Nephron progenitor cell (in vitro differentiated cells): ENCODE data around the gene STX7.
A peak's percentile ranks its signal among the peaks of the same experiment; 100 is the strongest.

Experiments used
- DNase-seq: peaks from one replicate; pipeline ENCODE4 v3.0.0; 2021
- H3K27ac Mint-ChIP-seq: 2 replicates; pipeline ENCODE4 v1.8.0; 2021; ENCODE audit warnings: mild to moderate bottlenecking, moderate library complexity, mixed read lengths
- H3K27me3 Mint-ChIP-seq: 2 replicates; pipeline ENCODE4 v1.8.0; 2021; ENCODE audit warnings: mild to moderate bottlenecking, low read depth, mixed read lengths; ENCODE audit not compliant: poor library complexity
- H3K36me3 Mint-ChIP-seq: 2 replicates; pipeline ENCODE4 v1.8.0; 2021; ENCODE audit warnings: low read depth, mixed read lengths
- H3K4me1 Mint-ChIP-seq: 2 replicates; pipeline ENCODE4 v1.8.0; 2021; ENCODE audit warnings: mixed read lengths
- H3K4me3 Mint-ChIP-seq: 2 replicates; pipeline ENCODE4 v1.8.0; 2021; ENCODE audit warnings: mild to moderate bottlenecking, moderate library complexity, mixed read lengths
- H3K9me3 Mint-ChIP-seq: 2 replicates; pipeline ENCODE4 v1.8.0; 2021; ENCODE audit warnings: mild to moderate bottlenecking, moderate library complexity, mixed read lengths
- TF ChIP-seq, protein P1 (sequence below): fragments of 200-600 bp; sonication (generic); IDR thresholded peaks from 2 replicates; pipeline ENCODE4 v1.5.0; 2021; ENCODE audit warnings: antibody characterized with exemption

Gene STX7

DNA sequence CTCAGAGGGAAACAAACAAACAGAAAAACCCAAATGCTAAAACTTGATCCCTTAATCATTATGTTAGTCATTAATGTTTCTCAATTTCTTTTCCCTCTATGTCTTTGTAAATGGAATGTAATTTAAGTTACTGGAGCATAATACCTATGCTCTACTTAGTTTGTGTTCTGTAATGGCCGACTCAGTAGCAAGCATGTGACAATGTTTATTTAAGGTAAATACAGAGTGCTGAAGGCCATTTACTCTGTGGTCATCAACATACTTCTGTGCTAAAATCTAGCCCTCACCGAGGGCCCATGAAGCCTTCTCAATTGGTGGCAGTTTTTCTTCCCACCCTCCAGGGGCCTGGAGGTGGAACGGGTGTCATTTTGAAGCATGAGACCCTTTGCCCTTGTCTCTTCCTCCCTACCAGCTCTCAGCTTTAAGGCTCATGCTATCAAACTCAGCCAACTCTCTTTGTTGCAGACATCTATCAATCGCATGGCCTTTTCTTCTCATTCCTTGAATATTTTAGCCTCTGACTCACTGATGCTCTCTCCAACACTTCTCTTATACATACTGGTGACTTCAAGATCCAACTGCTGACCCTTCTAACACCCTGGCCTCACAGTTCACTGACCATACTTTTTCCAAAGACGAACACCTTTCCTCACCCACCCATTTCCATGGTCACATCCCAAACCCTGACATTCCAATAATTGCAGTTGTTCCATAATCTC lies 48.2 kb downstream of the STX7 start:
- Mint-ChIP-seq H3K27ac (no peak overlapping the region), H3K27me3 (no peaks in the 10 kb centered on the region), H3K9me3 (no peaks in the 10 kb centered on the region), H3K4me1 (no peaks in the 10 kb centered on the region), H3K36me3 (peaks cover 38% of the 10 kb centered on the region), H3K4me3 (no peak overlapping the region)
- TF ChIP-seq, protein P1, sequence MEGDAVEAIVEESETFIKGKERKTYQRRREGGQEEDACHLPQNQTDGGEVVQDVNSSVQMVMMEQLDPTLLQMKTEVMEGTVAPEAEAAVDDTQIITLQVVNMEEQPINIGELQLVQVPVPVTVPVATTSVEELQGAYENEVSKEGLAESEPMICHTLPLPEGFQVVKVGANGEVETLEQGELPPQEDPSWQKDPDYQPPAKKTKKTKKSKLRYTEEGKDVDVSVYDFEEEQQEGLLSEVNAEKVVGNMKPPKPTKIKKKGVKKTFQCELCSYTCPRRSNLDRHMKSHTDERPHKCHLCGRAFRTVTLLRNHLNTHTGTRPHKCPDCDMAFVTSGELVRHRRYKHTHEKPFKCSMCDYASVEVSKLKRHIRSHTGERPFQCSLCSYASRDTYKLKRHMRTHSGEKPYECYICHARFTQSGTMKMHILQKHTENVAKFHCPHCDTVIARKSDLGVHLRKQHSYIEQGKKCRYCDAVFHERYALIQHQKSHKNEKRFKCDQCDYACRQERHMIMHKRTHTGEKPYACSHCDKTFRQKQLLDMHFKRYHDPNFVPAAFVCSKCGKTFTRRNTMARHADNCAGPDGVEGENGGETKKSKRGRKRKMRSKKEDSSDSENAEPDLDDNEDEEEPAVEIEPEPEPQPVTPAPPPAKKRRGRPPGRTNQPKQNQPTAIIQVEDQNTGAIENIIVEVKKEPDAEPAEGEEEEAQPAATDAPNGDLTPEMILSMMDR: no peak
- no peak for DNase-seq

DNA sequence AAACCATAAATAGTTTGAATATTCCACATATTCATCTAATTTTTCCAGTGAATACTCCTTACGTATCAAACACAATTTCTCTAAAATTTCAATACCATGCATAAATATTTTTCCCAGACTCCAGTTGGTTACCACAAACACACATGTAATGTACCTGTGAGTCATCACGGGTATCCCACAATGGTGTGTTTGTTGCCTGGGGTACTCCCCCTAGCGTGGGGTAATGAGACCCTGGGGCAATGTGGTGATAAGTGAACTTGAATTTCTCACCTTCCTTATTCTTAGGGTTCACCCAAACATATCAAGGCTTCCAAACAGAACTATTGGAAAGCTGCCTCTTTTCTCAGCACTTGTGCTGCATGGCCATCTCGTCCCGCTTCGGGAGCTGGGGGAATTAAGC lies 51.0 kb downstream of the STX7 start:
- TF ChIP-seq, protein P1: no peak
- Mint-ChIP-seq H3K36me3 (peaks cover 35% of the 10 kb centered on the region), H3K27me3 (no peaks in the 10 kb centered on the region), H3K9me3 (no peaks in the 10 kb centered on the region), H3K4me3 (no peak overlapping the region), H3K4me1 (no peaks in the 10 kb centered on the region), H3K27ac (no peak overlapping the region)
- DNase-seq: no peak

DNA sequence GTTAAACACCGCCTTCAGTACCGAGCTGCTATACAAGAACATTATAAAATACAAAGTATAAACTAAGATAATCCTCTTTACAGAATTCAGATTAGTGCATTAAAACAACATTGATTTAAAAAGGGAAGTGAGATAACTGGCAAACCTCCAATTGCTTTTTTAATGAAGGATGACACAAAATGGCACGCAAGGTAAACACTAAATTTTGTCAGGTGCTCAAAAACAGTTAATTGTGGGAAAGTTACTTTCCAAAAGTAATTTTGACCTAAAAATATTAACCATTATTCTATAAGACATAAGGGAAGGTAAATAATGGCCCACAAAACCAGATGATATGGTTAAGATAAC lies 53.3 kb downstream of the STX7 start:
- H3K27me3 Mint-ChIP-seq: no peaks in the 10 kb centered on the region
- no peak overlapping the region for H3K27ac Mint-ChIP-seq
- no peak overlapping the region for H3K4me3 Mint-ChIP-seq
- H3K36me3 Mint-ChIP-seq: peaks cover 39% of the 10 kb centered on the region
- DNase-seq: no peak
- no peaks in the 10 kb centered on the region for H3K9me3 Mint-ChIP-seq
- TF ChIP-seq, protein P1: no peak
- no peaks in the 10 kb centered on the region for H3K4me1 Mint-ChIP-seq

DNA sequence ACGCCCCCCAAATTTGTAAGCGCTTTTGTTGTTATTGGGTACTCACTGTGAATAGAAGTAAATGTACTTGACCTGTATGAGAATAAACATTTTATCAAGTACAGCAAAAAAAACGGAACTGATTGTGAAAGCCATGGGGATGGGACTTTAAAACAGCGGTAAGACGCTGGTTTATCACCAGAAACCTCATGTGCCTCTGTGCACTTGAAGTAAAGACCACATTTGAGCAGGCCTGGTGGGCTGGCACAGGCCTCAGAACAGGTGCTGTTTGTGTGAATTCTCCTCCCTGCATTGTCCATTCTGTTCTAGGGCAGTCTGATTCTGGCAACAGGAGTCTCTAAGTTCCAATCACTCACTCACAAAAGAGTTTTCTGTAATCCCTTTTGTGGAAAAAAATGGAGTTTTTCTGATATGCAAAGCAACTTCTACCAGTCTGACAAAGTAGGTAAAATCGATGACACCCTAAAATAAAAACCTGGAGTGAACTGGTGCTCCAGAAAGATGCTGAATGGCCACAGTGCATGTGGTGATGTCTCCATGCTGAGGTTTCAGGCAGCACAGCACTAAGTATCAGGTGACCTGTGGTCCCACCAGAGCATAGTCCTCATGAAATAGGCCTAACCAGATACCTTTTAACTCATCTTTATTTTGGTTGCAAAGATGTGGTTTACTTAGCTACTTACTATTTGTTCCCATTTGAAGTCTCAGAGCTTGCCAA lies 53.9 kb downstream of the STX7 start:
- Mint-ChIP-seq H3K9me3 (no peaks in the 10 kb centered on the region), H3K4me3 (no peak overlapping the region), H3K36me3 (peaks cover 39% of the 10 kb centered on the region), H3K27me3 (no peaks in the 10 kb centered on the region), H3K4me1 (no peaks in the 10 kb centered on the region), H3K27ac (no peak overlapping the region)
- TF ChIP-seq, protein P1: no peak
- no peak for DNase-seq

DNA sequence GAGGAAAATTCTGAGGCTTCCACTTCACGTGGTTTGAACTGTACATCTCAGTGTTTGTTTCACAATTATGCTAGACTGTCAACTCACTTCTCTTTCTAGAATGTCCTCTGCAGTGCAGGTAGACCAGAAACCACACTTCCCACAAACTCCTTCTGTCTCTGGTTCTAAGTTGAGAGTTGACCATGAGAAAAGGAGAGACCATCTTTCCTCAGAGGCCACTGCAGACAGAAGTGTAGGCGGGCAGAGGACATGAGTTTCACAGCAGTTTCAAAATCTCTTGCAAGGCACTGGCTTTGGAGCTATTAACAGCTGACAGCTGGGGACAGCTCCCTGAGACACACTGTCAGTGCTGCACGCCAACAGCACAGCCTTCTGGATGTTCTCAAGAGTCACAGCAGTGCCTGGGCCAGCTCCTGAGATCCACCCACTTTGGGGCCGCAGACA lies 56.2 kb downstream of the STX7 start:
- Mint-ChIP-seq H3K9me3 (no peaks in the 10 kb centered on the region), H3K36me3 (peaks cover 27% of the 10 kb centered on the region), H3K4me3 (no peak overlapping the region), H3K4me1 (no peaks in the 10 kb centered on the region), H3K27me3 (no peaks in the 10 kb centered on the region), H3K27ac (no peak overlapping the region)
- TF ChIP-seq, protein P1: no peak
- peak; percentile 4 for DNase-seq

DNA sequence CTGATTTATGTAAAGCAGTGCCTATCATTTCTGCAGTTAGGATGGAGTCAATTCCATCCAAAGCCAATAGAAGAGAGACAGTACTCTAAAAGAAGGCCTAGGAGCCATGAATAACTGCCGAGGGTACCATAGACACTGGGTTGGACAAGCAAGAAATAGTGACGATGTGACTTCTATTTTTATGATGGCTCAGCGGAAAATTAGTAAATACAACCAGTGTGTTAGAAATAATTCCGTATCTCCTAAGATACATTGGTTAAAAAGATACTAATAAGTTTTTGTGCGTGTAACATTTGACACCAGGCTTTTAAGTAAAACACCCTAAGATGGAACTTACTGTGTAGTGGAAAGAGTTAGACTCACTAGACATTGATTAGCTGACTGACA lies 66.1 kb downstream of the STX7 start:
- Mint-ChIP-seq H3K4me1 (no peaks in the 10 kb centered on the region), H3K27ac (peak overlapping the region; percentile 68), H3K36me3 (peaks cover 36% of the 10 kb centered on the region), H3K9me3 (peaks cover 18% of the 10 kb centered on the region), H3K27me3 (no peaks in the 10 kb centered on the region), H3K4me3 (no peak overlapping the region)
- no peak for DNase-seq
- TF ChIP-seq, protein P1: no peak
